SK-N-SH (cell line): ENCODE data around the gene EVL. TPM values are rescaled to one million over a fixed set of nuclear protein-coding genes. Genes with fewer than 3 reads are reported as not detected.

Experiments
- CTCF ChIA-PET: fragments of 300-600, 350-600 bp; formaldehyde crosslinking; extraction: SDS; loops from one replicate; lab custom pipeline; 2021; lab: Yijun Ruan, JAX
- POLR2A ChIA-PET: fragments of 350-600 bp; sonication (Branson Sonifier 250); formaldehyde crosslinking; extraction: SDS; loops from one replicate; lab custom pipeline; 2020; ENCODE audit warnings: antibody characterized with exemption, inconsistent platforms; lab: Yijun Ruan, JAX
- DNase-seq: peaks from one replicate; pipeline ENCODE4 v3.0.0; 2012
- H2AFZ ChIP-seq: fragments of 200-600 bp; sonication (generic); 2 replicates; pipeline ENCODE4 v1.8.1; 2016; ENCODE audit warnings: antibody characterized with exemption, mild to moderate bottlenecking, low read depth
- H3F3A ChIP-seq: fragments of 200-600 bp; sonication (generic); replicated peaks from 2 replicates; pipeline ENCODE3; 2016; ENCODE audit warnings: antibody characterized with exemption, mild to moderate bottlenecking; ENCODE audit not compliant: insufficient read depth
- H3K27ac ChIP-seq, 2 experiments: fragments of 200-500 bp in 1 of 2; fragments of 200-600 bp in 1 of 2; sonication (Bioruptor generic) in 1 of 2; sonication (generic), shearing (Covaris generic) in 1 of 2; 2 replicates each; pipeline versions ENCODE4 v1.5.1 to v1.6.1; 2014 to 2016; ENCODE audit warnings: low read depth in 2 of 2, inconsistent platforms in 1 of 2, low read length in 1 of 2, mild to moderate bottlenecking in 1 of 2, mixed read lengths in 1 of 2
- H3K27me3 ChIP-seq: fragments of 200-600 bp; sonication (generic), shearing (Covaris generic); 2 replicates; pipeline ENCODE4 v1.6.1; 2016; ENCODE audit warnings: mixed run types; ENCODE audit not compliant: insufficient read depth
- H3K36me3 ChIP-seq, 2 experiments: fragments of 200-500 bp in 1 of 2; fragments of 200-600 bp in 1 of 2; sonication (Bioruptor generic) in 1 of 2; sonication (generic) in 1 of 2; replicated peaks in 1 of 2; 2 replicates each; pipeline versions ENCODE3 to v1.5.1; 2014 to 2016; ENCODE audit warnings: low read length in 1 of 2, mild to moderate bottlenecking in 1 of 2; ENCODE audit not compliant: insufficient read depth in 2 of 2, control insufficient read depth in 1 of 2
- H3K4me1 ChIP-seq, 2 experiments: fragments of 200-500 bp in 1 of 2; fragments of 200-600 bp in 1 of 2; sonication (Bioruptor generic) in 1 of 2; sonication (generic), shearing (Covaris generic) in 1 of 2; 2 replicates each; pipeline versions ENCODE4 v1.5.1 to v1.6.1; 2014 to 2016; ENCODE audit warnings: low read depth in 1 of 2, low read length in 1 of 2, mixed run types in 1 of 2; ENCODE audit not compliant: insufficient read depth in 2 of 2, control insufficient read depth in 1 of 2
- H3K4me2 ChIP-seq: fragments of 200-600 bp; sonication (generic), shearing (Covaris generic); 2 replicates; pipeline ENCODE4 v1.6.1; 2017; ENCODE audit warnings: mixed run types
- H3K4me3 ChIP-seq, 2 experiments: fragments of 200-500 bp in 1 of 2; fragments of 200-600 bp in 1 of 2; sonication (Bioruptor generic) in 1 of 2; sonication (generic), shearing (Covaris generic) in 1 of 2; 2 replicates each; pipeline versions ENCODE4 v1.5.1 to v1.8.1; 2014 to 2016; ENCODE audit warnings: low read depth in 2 of 2, inconsistent platforms in 1 of 2, low read length in 1 of 2, mild to moderate bottlenecking in 1 of 2, mixed read lengths in 1 of 2, moderate library complexity in 1 of 2
- H3K79me2 ChIP-seq: fragments of 200-600 bp; sonication (generic); 2 replicates; pipeline ENCODE4 v1.8.1; 2017; ENCODE audit warnings: mild to moderate bottlenecking; ENCODE audit not compliant: insufficient read depth
- H3K9ac ChIP-seq: fragments of 200-600 bp; sonication (generic); 2 replicates; pipeline ENCODE4 v1.6.1; 2017; ENCODE audit warnings: mixed run types
- H3K9me2 ChIP-seq: fragments of 200-600 bp; sonication (generic); 2 replicates; pipeline ENCODE4 v1.6.1; 2017; ENCODE audit warnings: mixed run types
- H3K9me3 ChIP-seq: fragments of 200-600 bp; sonication (generic); 2 replicates; pipeline ENCODE4 v1.6.1; 2017; ENCODE audit warnings: mixed run types, mild to moderate bottlenecking, moderate library complexity
- H4K20me1 ChIP-seq: fragments of 200-600 bp; sonication (generic); 2 replicates; pipeline ENCODE4 v1.6.1; 2017; ENCODE audit warnings: mild to moderate bottlenecking, mixed run types; ENCODE audit not compliant: insufficient read depth
- EZH2phosphoT487 ChIP-seq: fragments of 200-600 bp; sonication (generic); IDR thresholded peaks from 2 replicates; pipeline ENCODE4 v1.6.1; 2017; ENCODE audit warnings: low read depth, mixed run types, mild to moderate bottlenecking, antibody characterized with exemption, moderate library complexity, borderline replicate concordance
- FOSL2 ChIP-seq: IDR thresholded peaks from 2 replicates; pipeline ENCODE4 v1.4.0; 2012; ENCODE audit warnings: low read depth, mild to moderate bottlenecking, moderate library complexity, borderline replicate concordance
- FOXJ3 ChIP-seq: sonication (generic); formaldehyde crosslinking; IDR thresholded peaks from 2 replicates; pipeline ENCODE4 v1.5.1; 2020; ENCODE audit warnings: mild to moderate bottlenecking, missing genetic modification reagents
- FOXM1 ChIP-seq: IDR thresholded peaks from 2 replicates; pipeline ENCODE4 v1.4.0; 2012; ENCODE audit warnings: low read depth, mild to moderate bottlenecking
- GATA2 ChIP-seq: sonication (generic); formaldehyde crosslinking; IDR thresholded peaks from 2 replicates; pipeline ENCODE4 v1.5.0; 2020; ENCODE audit warnings: mild to moderate bottlenecking, missing genetic modification reagents
- IRF3 ChIP-seq: fragments of 150-350 bp; IDR thresholded peaks from 2 replicates; pipeline ENCODE4 v1.6.1; 2016; ENCODE audit warnings: mild to moderate bottlenecking, low read depth, low read length
- NFIC ChIP-seq: IDR thresholded peaks from 2 replicates; pipeline ENCODE4 v1.4.0; 2012; ENCODE audit warnings: borderline replicate concordance
- NRF1 ChIP-seq: IDR thresholded peaks from 2 replicates; pipeline ENCODE4 v1.6.1; 2012; ENCODE audit warnings: low read depth, mild to moderate bottlenecking, low read length
- POLR2AphosphoS5 ChIP-seq: IDR thresholded peaks from 2 replicates; pipeline ENCODE4 v1.6.1; 2012; ENCODE audit warnings: low read depth, low read length
- REST ChIP-seq: IDR thresholded peaks from 2 replicates; pipeline ENCODE4 v1.6.1; 2012; ENCODE audit warnings: mild to moderate bottlenecking, low read depth, low read length, moderate library complexity
- RFX5 ChIP-seq: IDR thresholded peaks from 2 replicates; pipeline ENCODE4 v1.6.1; 2012; ENCODE audit warnings: mild to moderate bottlenecking, improper control_type of control experiment, low read length
- RXRA ChIP-seq: IDR thresholded peaks from 2 replicates; pipeline ENCODE4 v1.4.0; 2012; ENCODE audit warnings: low read depth, mild to moderate bottlenecking, borderline replicate concordance
- TCF12 ChIP-seq: IDR thresholded peaks from 2 replicates; pipeline ENCODE4 v1.4.0; 2012
- TEAD4 ChIP-seq: IDR thresholded peaks from 2 replicates; pipeline ENCODE4 v1.4.0; 2012; ENCODE audit warnings: mild to moderate bottlenecking, borderline replicate concordance; ENCODE audit not compliant: insufficient read depth
- USF1 ChIP-seq: IDR thresholded peaks from 2 replicates; pipeline ENCODE4 v1.4.0; 2012; ENCODE audit warnings: low read depth, borderline replicate concordance
- WGBS: methylation state at CpG from one replicate; pipeline ENCODE4 v1.1.6; 2017; ENCODE audit warnings: low lambda C conversion rate; 5-methylcytosine and 5-hydroxymethylcytosine counted together
- polyA plus RNA-seq, 3 experiments: library from polyadenylated mRNA; depleted of rRNA; stranded (reverse); fragments of >200 nt; gene quantifications; 2 replicates each; pipeline ENCODE4 v1.2.3, GENCODE V29; 2012

EVL gene
- polyA plus RNA-seq, 1 of the 3 experiments (the other 2 are of a cell fraction), result 36.5 TPM

GRCh38 chr14:100051543-100051942, 13.7 kb upstream of the EVL start:
- H3K9me2 ChIP-seq, result no peaks in the 10 kb centered on the region
- H3K9me3 ChIP-seq, result no peaks in the 10 kb centered on the region
- no peaks in the 10 kb centered on the region for H3K36me3 ChIP-seq
- H4K20me1 ChIP-seq, result peaks cover 4% of the 10 kb centered on the region; the same call in 1 of the 2 replicates
- H3K4me2 ChIP-seq, result no peak overlapping the region
- ChIA-PET POLR2A (no interaction called here), CTCF (interaction anchor here (1.4 to 2.1 kb wide), 2 partner anchors 53 to 57 kb away, joined by 4 to 6 read pairs; no protein-coding TSS in a partner anchor)
- no peaks in the 10 kb centered on the region for H3K27me3 ChIP-seq
- 98% methylated on average over 5 of the region's 5 CpGs for WGBS
- no peak overlapping the region for H3K4me3 ChIP-seq
- H3K79me2 ChIP-seq, result peaks cover 6% of the 10 kb centered on the region
- H3K4me1 ChIP-seq, result peaks cover 4 to 8% of the 10 kb centered on the region in 2 experiments; a peak in 2 of 4 replicates
- H2AFZ ChIP-seq, result no peak overlapping the region
- no peak overlapping the region for H3K9ac ChIP-seq
- TF ChIP-seq TEAD4 (no peak), NFIC (no peak), POLR2AphosphoS5 (no peak)
- no peak for DNase-seq
- H3F3A ChIP-seq, result peaks cover 7% of the 10 kb centered on the region
- H3K27ac ChIP-seq, result no peak overlapping the region

- H3K4me3 ChIP-seq, result no peak overlapping the region
- ChIA-PET CTCF (interaction anchor here (1.6 kb wide), 1 partner anchor 9 kb away, joined by 3 read pairs; no protein-coding TSS in a partner anchor), POLR2A (no interaction called here)
- H3K9me3 ChIP-seq, result no peaks in the 10 kb centered on the region
- TF ChIP-seq FOSL2, result no peak
- peaks cover 6% of the 10 kb centered on the region for H3K79me2 ChIP-seq
- peaks cover 7% of the 10 kb centered on the region for H3F3A ChIP-seq
- no peaks in the 10 kb centered on the region for H3K27me3 ChIP-seq
- no peak overlapping the region for H3K27ac ChIP-seq
- peaks cover 4% of the 10 kb centered on the region; the same call in 1 of the 2 replicates for H4K20me1 ChIP-seq
- peaks cover 2 to 8% of the 10 kb centered on the region in 2 experiments; a peak in 2 of 4 replicates for H3K4me1 ChIP-seq
- H3K9me2 ChIP-seq, result no peaks in the 10 kb centered on the region
- H3K36me3 ChIP-seq, result no peaks in the 10 kb centered on the region
- no peak for DNase-seq
- H3K9ac ChIP-seq, result no peak overlapping the region
- no peak overlapping the region for H2AFZ ChIP-seq
- H3K4me2 ChIP-seq, result no peak overlapping the region
- 48% methylated on average over 2 of the region's 2 CpGs for WGBS
Observed at GRCh38 chr14:100052819-100053218, 12.4 kb upstream of the EVL start.

GRCh38 chr14:100054316-100055075, 10.7 kb upstream of the EVL start:
- Histone ChIP-seq H3K9ac (no peak overlapping the region), H3K27ac (no peak overlapping the region), H3K4me3 (no peak overlapping the region), H3K9me2 (no peaks in the 10 kb centered on the region), H3K79me2 (peaks cover 6% of the 10 kb centered on the region), H2AFZ (no peak overlapping the region), H3K9me3 (no peaks in the 10 kb centered on the region), H3K27me3 (no peaks in the 10 kb centered on the region), H3K36me3 (no peaks in the 10 kb centered on the region), H4K20me1 (peaks cover 4% of the 10 kb centered on the region; the same call in 1 of the 2 replicates), H3K4me1 (peaks cover 2 to 4% of the 10 kb centered on the region in 2 experiments; a peak in 1 of 4 replicates), H3F3A (peaks cover 3% of the 10 kb centered on the region), H3K4me2 (no peak overlapping the region)
- POLR2A ChIA-PET, result no interaction called here
- DNase-seq, result no peak
- WGBS, result 97% methylated on average over 13 of the region's 13 CpGs
- CTCF ChIA-PET, result interaction anchor here (1.6 kb wide), 1 partner anchor 10 kb away, joined by 3 read pairs; no protein-coding TSS in a partner anchor
- TF ChIP-seq GATA2 (no peak), USF1 (no peak), IRF3 (no peak), EZH2phosphoT487 (no peak), NRF1 (no peak), TCF12 (no peak), REST (no peak), RFX5 (no peak), NFIC (no peak), FOXJ3 (CRISPR knock-in tag) (no peak), FOXM1 (no peak), RXRA (no peak)
